Effector CD8-positive, alpha-beta T cell (primary cell): ENCODE data around the gene NEU2.
"Not testable (repeated sequence)": the region's sequence is repeated elsewhere in the genome, so short reads cannot be mapped to it uniquely, and the experiment has no call there.

Experiments used
- DNase-seq: peaks from one replicate; lab custom pipeline; 2025; lab: John Stamatoyannopoulos, UW

The NEU2 gene

GRCh38 chr2:233034091-233034882, 1.8 kb downstream of the NEU2 start:
- no peak for DNase-seq

GRCh38 chr2:233035426-233036161, 3.1 kb downstream of the NEU2 start:
- DNase-seq: no peak

- no peak for DNase-seq
These were observed 3.8 kb downstream of the NEU2 start for GRCh38 chr2:233036162-233036838.

GRCh38 chr2:233037078-233037477, 4.6 kb downstream of the NEU2 start:
- DNase-seq: no peak

GRCh38 chr2:233039212-233039845, 6.9 kb downstream of the NEU2 start:
- no peak for DNase-seq

GRCh38 chr2:233039846-233040530, 7.5 kb downstream of the NEU2 start:
- no peak for DNase-seq

- DNase-seq: no peak
These were observed 8.1 kb downstream of the NEU2 start for GRCh38 chr2:233040571-233040970.

GRCh38 chr2:233041722-233042323, 9.4 kb downstream of the NEU2 start:
- DNase-seq: no peak

GRCh38 chr2:233042549-233042948, 10.1 kb downstream of the NEU2 start:
- no peak for DNase-seq

- DNase-seq: no peak
These were observed 12.6 kb downstream of the NEU2 start for GRCh38 chr2:233044974-233045605.

GRCh38 chr2:233047206-233047605, 14.7 kb downstream of the NEU2 start:
- DNase-seq: no peak

GRCh38 chr2:233047667-233048066, 15.2 kb downstream of the NEU2 start:
- DNase-seq: no peak

- DNase-seq: no peak
These were observed 16.2 kb downstream of the NEU2 start for GRCh38 chr2:233048569-233049193.

GRCh38 chr2:233049194-233049761, 16.8 kb downstream of the NEU2 start:
- no peak for DNase-seq

- no peak for DNase-seq
These were observed 19.0 kb downstream of the NEU2 start for GRCh38 chr2:233051241-233052149.

GRCh38 chr2:233052517-233052916, 20.0 kb downstream of the NEU2 start:
- not testable (repeated sequence) for DNase-seq

GRCh38 chr2:233053928-233054784, 21.7 kb downstream of the NEU2 start:
- peak; percentile 62 for DNase-seq

- DNase-seq: no peak
These were observed 22.9 kb downstream of the NEU2 start for GRCh38 chr2:233055362-233055761.
